HCT116 (cell line): ENCODE results near the gene FAT2. TPM values are rescaled to one million over a fixed set of nuclear protein-coding genes. Genes with fewer than 3 reads are reported as not detected.

Experiments
- ATAC-seq: fragments of 200-7000 bp; cut with Tn5 transposase; 2 replicates; pipeline ENCODE4 v1.9.1; 2020; ENCODE audit warnings: mild to moderate bottlenecking, moderate library complexity
- BruUV-seq: library from RNA; stranded (reverse); fragments of 400-500 nt; replicated peaks from 2 replicates; lab custom pipeline; 2021; lab: Mats Ljungman, UMichigan
- CTCF ChIA-PET: fragments of 300-600 bp; sonication (Branson Sonifier 250); formaldehyde crosslinking; loops from one replicate; lab custom pipeline; 2021; ENCODE audit warnings: antibody characterized with exemption; lab: Charles Lee
- POLR2A ChIA-PET: fragments of 300-600, 350-600 bp; sonication (Branson Sonifier 250); formaldehyde crosslinking; loops from one replicate; lab custom pipeline; 2021; ENCODE audit warnings: antibody characterized with exemption; lab: Charles Lee
- RAD21 ChIA-PET, 2 experiments: fragments of 300-600 bp; sonication (Branson Sonifier 250); formaldehyde crosslinking; loops; one replicate each; lab custom pipeline; 2023; ENCODE audit warnings: low total read pairs in 2 of 2; ENCODE audit not compliant: uncharacterized antibody in 2 of 2, unreplicated experiment in 2 of 2, low non-redundant PET in 1 of 2; lab: Charles Lee
- DNase-seq: peaks from one replicate; pipeline ENCODE4 v3.0.0-alpha.2; 2010; ENCODE audit warnings: low read depth, low spot score
- H2AFZ ChIP-seq: fragments of 200-600 bp; shearing (Covaris generic), sonication (generic); 2 replicates; pipeline ENCODE4 v1.6.1; 2017; ENCODE audit warnings: low read depth, mixed run types, mixed read lengths, antibody characterized with exemption, low read length; ENCODE audit not compliant: poor library complexity, severe bottlenecking
- H3K27ac ChIP-seq: 2 replicates; pipeline ENCODE4 v1.5.1; 2012; ENCODE audit warnings: low read depth, low read length
- H3K27me3 ChIP-seq: fragments of 200-600 bp; sonication (generic); 2 replicates; pipeline ENCODE4 v1.6.1; 2016; ENCODE audit warnings: mixed run types, low read length, mixed read lengths; ENCODE audit not compliant: insufficient read depth
- H3K36me3 ChIP-seq, 2 experiments: fragments of 200-500 bp in 1 of 2; fragments of 200-600 bp in 1 of 2; sonication (Bioruptor generic) in 1 of 2; sonication (generic) in 1 of 2; 2 replicates each; pipeline versions ENCODE4 v1.5.1 to v1.6.1; 2014 to 2016; ENCODE audit warnings: low read length in 2 of 2, inconsistent platforms in 1 of 2, mixed read lengths in 1 of 2, mixed run types in 1 of 2; ENCODE audit not compliant: insufficient read depth in 2 of 2, control insufficient read depth in 1 of 2
- H3K4me1 ChIP-seq, 2 experiments: fragments of 200-600 bp in 1 of 2; sonication (generic) in 1 of 2; 2 replicates each; pipeline versions ENCODE4 v1.5.1 to v1.6.1; 2012 to 2017; ENCODE audit warnings: low read length in 2 of 2, inconsistent platforms in 1 of 2, mild to moderate bottlenecking in 1 of 2, mixed read lengths in 1 of 2, mixed run types in 1 of 2, moderate library complexity in 1 of 2; ENCODE audit not compliant: insufficient read depth in 2 of 2, control insufficient read depth in 1 of 2
- H3K4me2 ChIP-seq: fragments of 200-600 bp; sonication (generic); 2 replicates; pipeline ENCODE4 v1.6.1; 2017; ENCODE audit warnings: mixed run types, low read length, mixed read lengths
- H3K4me3 ChIP-seq, 2 experiments: fragments of 200-600 bp in 1 of 2; sonication (generic) in 1 of 2; replicated peaks in 1 of 2; 2 replicates each; pipeline ENCODE4 v1.5.1; 2011 to 2016; ENCODE audit warnings: low read length in 2 of 2, control low read depth in 1 of 2, low read depth in 1 of 2, mild to moderate bottlenecking in 1 of 2, mixed read lengths in 1 of 2, mixed run types in 1 of 2
- H3K79me2 ChIP-seq: fragments of 200-600 bp; sonication (generic); 2 replicates; pipeline ENCODE4 v1.6.1; 2017; ENCODE audit warnings: mild to moderate bottlenecking, mixed run types, low read length, moderate library complexity, mixed read lengths; ENCODE audit not compliant: insufficient read depth
- H3K9ac ChIP-seq: fragments of 200-600 bp; sonication (generic); 2 replicates; pipeline ENCODE4 v1.6.1; 2016; ENCODE audit warnings: low read length, mixed read lengths
- H3K9me2 ChIP-seq: fragments of 200-600 bp; sonication (generic), shearing (Covaris generic); 2 replicates; pipeline ENCODE4 v1.6.1; 2017; ENCODE audit warnings: mixed run types, mild to moderate bottlenecking, moderate library complexity; ENCODE audit not compliant: insufficient read depth
- H3K9me3 ChIP-seq, 2 experiments: fragments of 200-500 bp in 1 of 2; fragments of 200-600 bp in 1 of 2; sonication (Bioruptor generic) in 1 of 2; sonication (generic) in 1 of 2; 2 replicates each; pipeline ENCODE4 v1.6.1; 2014 to 2017; ENCODE audit warnings: low read length in 2 of 2, mixed read lengths in 2 of 2, inconsistent platforms in 1 of 2, low read depth in 1 of 2, mild to moderate bottlenecking in 1 of 2, mixed run types in 1 of 2, moderate library complexity in 1 of 2; ENCODE audit not compliant: control insufficient read depth in 1 of 2, insufficient read depth in 1 of 2
- H4K20me1 ChIP-seq: fragments of 200-600 bp; sonication (generic), shearing (Covaris generic); 2 replicates; pipeline ENCODE4 v1.6.1; 2017; ENCODE audit warnings: mixed run types, mild to moderate bottlenecking, moderate library complexity; ENCODE audit not compliant: insufficient read depth
- ZBTB33 ChIP-seq: IDR thresholded peaks from 2 replicates; pipeline ENCODE4 v1.6.1; 2011; ENCODE audit warnings: mild to moderate bottlenecking, low read length, moderate library complexity; ENCODE audit not compliant: insufficient replicate concordance; ENCODE audit errors: extremely low read depth
- intact Hi-C: fragments of 100-400 bp; cut with micrococcal nuclease; formaldehyde crosslinking; loops from 2 replicates; pipeline ENCODE4 v1.10.0; 2022
- total RNA-seq: library from RNA; stranded (reverse); gene quantifications from one replicate; pipeline ENCODE4 v1.2.1, GENCODE V29; 2021; ENCODE audit not compliant: unreplicated experiment
- TF ChIP-seq, protein P1 (sequence below): IDR thresholded peaks from 2 replicates; pipeline ENCODE4 v1.6.1; 2012; ENCODE audit warnings: low read depth

The FAT2 gene
- total RNA-seq, 1 experiment from 2014 or later, result 0.05 TPM

DNA sequence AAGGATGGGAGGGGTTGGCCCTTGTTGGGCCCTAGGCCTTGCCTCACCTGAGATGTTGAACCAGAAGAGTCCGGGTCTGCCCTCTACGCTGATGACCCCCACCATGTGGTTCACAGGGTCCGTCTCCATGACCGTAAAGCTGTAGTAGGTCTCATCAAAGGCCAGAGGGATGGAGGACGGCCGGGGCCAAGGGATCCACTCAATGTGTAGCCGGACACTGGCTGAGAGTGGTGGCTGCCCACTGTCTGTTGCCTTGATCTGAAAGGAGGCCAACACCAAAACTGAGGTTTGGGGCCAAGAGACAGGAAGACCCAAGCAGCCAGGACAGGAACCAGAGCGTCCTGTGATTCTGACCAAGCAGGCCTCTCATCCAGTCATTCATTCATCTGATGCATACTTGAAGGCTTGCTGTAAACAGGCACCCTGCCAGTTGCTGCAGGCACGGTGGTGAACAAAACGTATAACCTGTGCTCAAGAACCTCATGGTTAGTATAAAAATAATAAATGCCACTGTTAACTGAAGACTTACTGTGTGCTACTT lies 37.9 kb downstream of the FAT2 start:
- ChIA-PET CTCF (no interaction called here), POLR2A (no interaction called here), RAD21 (no interaction called here)
- H3K4me3 ChIP-seq, result no peak overlapping the region
- no peaks in the 10 kb centered on the region for H3K27me3 ChIP-seq
- H3K27ac ChIP-seq, result no peak overlapping the region
- DNase-seq, result no peak
- no peaks in the 10 kb centered on the region for H3K79me2 ChIP-seq
- TF ChIP-seq, protein P1, sequence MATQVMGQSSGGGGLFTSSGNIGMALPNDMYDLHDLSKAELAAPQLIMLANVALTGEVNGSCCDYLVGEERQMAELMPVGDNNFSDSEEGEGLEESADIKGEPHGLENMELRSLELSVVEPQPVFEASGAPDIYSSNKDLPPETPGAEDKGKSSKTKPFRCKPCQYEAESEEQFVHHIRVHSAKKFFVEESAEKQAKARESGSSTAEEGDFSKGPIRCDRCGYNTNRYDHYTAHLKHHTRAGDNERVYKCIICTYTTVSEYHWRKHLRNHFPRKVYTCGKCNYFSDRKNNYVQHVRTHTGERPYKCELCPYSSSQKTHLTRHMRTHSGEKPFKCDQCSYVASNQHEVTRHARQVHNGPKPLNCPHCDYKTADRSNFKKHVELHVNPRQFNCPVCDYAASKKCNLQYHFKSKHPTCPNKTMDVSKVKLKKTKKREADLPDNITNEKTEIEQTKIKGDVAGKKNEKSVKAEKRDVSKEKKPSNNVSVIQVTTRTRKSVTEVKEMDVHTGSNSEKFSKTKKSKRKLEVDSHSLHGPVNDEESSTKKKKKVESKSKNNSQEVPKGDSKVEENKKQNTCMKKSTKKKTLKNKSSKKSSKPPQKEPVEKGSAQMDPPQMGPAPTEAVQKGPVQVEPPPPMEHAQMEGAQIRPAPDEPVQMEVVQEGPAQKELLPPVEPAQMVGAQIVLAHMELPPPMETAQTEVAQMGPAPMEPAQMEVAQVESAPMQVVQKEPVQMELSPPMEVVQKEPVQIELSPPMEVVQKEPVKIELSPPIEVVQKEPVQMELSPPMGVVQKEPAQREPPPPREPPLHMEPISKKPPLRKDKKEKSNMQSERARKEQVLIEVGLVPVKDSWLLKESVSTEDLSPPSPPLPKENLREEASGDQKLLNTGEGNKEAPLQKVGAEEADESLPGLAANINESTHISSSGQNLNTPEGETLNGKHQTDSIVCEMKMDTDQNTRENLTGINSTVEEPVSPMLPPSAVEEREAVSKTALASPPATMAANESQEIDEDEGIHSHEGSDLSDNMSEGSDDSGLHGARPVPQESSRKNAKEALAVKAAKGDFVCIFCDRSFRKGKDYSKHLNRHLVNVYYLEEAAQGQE, result no peak
- no peak for TF ChIP-seq ZBTB33
- no peak for ATAC-seq
- no peak overlapping the region for H2AFZ ChIP-seq
- no peaks in the 10 kb centered on the region for H3K4me1 ChIP-seq
- H3K36me3 ChIP-seq, result no peaks in the 10 kb centered on the region
- no TSS peak for BruUV-seq
- H3K4me2 ChIP-seq, result no peak overlapping the region
- no peaks in the 10 kb centered on the region for H3K9me3 ChIP-seq
- H3K9ac ChIP-seq, result no peak overlapping the region
- intact Hi-C loops, result no loop called here
- no peaks in the 10 kb centered on the region for H4K20me1 ChIP-seq
- H3K9me2 ChIP-seq, result no peaks in the 10 kb centered on the region
